ENCODE measurements around the gene KDM1A. TPM values are rescaled to one million over a fixed set of nuclear protein-coding genes. Genes with fewer than 3 reads are reported as not detected.
A peak's percentile ranks its signal among the peaks of the same experiment; 100 is the strongest.
"Not testable (repeated sequence)": the region's sequence is repeated elsewhere in the genome, so short reads cannot be mapped to it uniquely, and the experiment has no call there.

The KDM1A gene
- total and polyA plus RNA-seq, 4 donors, result 16.4 to 73.0 (median 33.8) TPM

GRCh38 chr1:23004112-23004511, 15.2 kb upstream of the KDM1A start:
- no peaks in the 10 kb centered on the region for H3K4me1 ChIP-seq (ENCODE audit: control insufficient read depth in 5 of 5, insufficient read depth in 5 of 5, low read length in 5 of 5)
- ATAC-seq (ENCODE audit: insufficient read depth, low FRiP score) (no peak), DNase-seq (no peak)
- no peaks in the 10 kb centered on the region for H3K27me3 ChIP-seq (ENCODE audit: control insufficient read depth in 3 of 3, insufficient read depth in 3 of 3, low read length in 2 of 3)
- TF ChIP-seq CTCF (IDR thresholded peaks at IDR 0.05; ENCODE audit: control extremely low read depth, extremely low read depth), result no peak
- no peak overlapping the region for H3K27ac ChIP-seq (ENCODE audit: low read depth in 1 of 2, low read length in 1 of 2)
- H3K36me3 ChIP-seq (ENCODE audit: control insufficient read depth in 4 of 4, insufficient read depth in 4 of 4, low read length in 4 of 4), result no peaks in the 10 kb centered on the region
- no peaks in the 10 kb centered on the region for H3K9me3 ChIP-seq (ENCODE audit: control insufficient read depth in 4 of 4, insufficient read depth in 3 of 4, low read length in 3 of 4)
- H3K4me3 ChIP-seq, result no peak overlapping the region
- no peak overlapping the region for H3K9ac ChIP-seq (ENCODE audit: insufficient read depth in 1 of 2, low read length in 2 of 2)
- WGBS, 2 donors, result 88 to 89% methylated on average over 3 of the region's 3 CpGs

- H3K4me3 ChIP-seq; ATAC-seq (ENCODE audit: insufficient read depth, low FRiP score); H3K36me3 ChIP-seq (ENCODE audit: control insufficient read depth in 4 of 4, insufficient read depth in 4 of 4, low read length in 4 of 4); H3K9me3 ChIP-seq (ENCODE audit: control insufficient read depth in 4 of 4, insufficient read depth in 3 of 4, low read length in 3 of 4); H3K4me1 ChIP-seq (ENCODE audit: control insufficient read depth in 5 of 5, insufficient read depth in 5 of 5, low read length in 5 of 5); H3K9ac ChIP-seq (ENCODE audit: insufficient read depth in 1 of 2, low read length in 2 of 2); H3K27me3 ChIP-seq (ENCODE audit: control insufficient read depth in 3 of 3, insufficient read depth in 3 of 3, low read length in 2 of 3); H3K27ac ChIP-seq (ENCODE audit: low read depth in 1 of 2, low read length in 1 of 2): not testable (repeated sequence)
- 64 to 77% methylated on average over 3 of the region's 3 CpGs for WGBS, 2 donors
- peak in 1 of 3 donors; percentile 2 for DNase-seq
These were observed 14.5 kb upstream of the KDM1A start for GRCh38 chr1:23004769-23005168.

- DNase-seq (no peak), ATAC-seq (ENCODE audit: insufficient read depth, low FRiP score) (no peak)
- Histone ChIP-seq H3K27me3 (ENCODE audit: control insufficient read depth in 3 of 3, insufficient read depth in 3 of 3, low read length in 2 of 3) (no peaks in the 10 kb centered on the region), H3K36me3 (ENCODE audit: control insufficient read depth in 4 of 4, insufficient read depth in 4 of 4, low read length in 4 of 4) (no peaks in the 10 kb centered on the region), H3K9ac (ENCODE audit: insufficient read depth in 1 of 2, low read length in 2 of 2) (no peak overlapping the region), H3K4me3 (no peak overlapping the region), H3K4me1 (ENCODE audit: control insufficient read depth in 5 of 5, insufficient read depth in 5 of 5, low read length in 5 of 5) (no peaks in the 10 kb centered on the region), H3K9me3 (ENCODE audit: control insufficient read depth in 4 of 4, insufficient read depth in 3 of 4, low read length in 3 of 4) (no peaks in the 10 kb centered on the region), H3K27ac (ENCODE audit: low read depth in 1 of 2, low read length in 1 of 2) (no peak overlapping the region)
- TF ChIP-seq CTCF (IDR thresholded peaks at IDR 0.05; ENCODE audit: control extremely low read depth, extremely low read depth), result no peak
- 91% methylated on average over 4 of the region's 4 CpGs for WGBS, 2 donors
These were observed 12.2 kb upstream of the KDM1A start for GRCh38 chr1:23007106-23007505.

GRCh38 chr1:23008901-23009300, 10.4 kb upstream of the KDM1A start:
- ATAC-seq (ENCODE audit: insufficient read depth, low FRiP score), result no peak
- no peak for TF ChIP-seq CTCF (IDR thresholded peaks at IDR 0.05; ENCODE audit: control extremely low read depth, extremely low read depth)

GRCh38 chr1:23010025-23010424, 9.2 kb upstream of the KDM1A start:
- H3K4me3 ChIP-seq; H3K9me3 ChIP-seq (ENCODE audit: control insufficient read depth in 4 of 4, insufficient read depth in 3 of 4, low read length in 3 of 4); H3K4me1 ChIP-seq (ENCODE audit: control insufficient read depth in 5 of 5, insufficient read depth in 5 of 5, low read length in 5 of 5); H3K36me3 ChIP-seq (ENCODE audit: control insufficient read depth in 4 of 4, insufficient read depth in 4 of 4, low read length in 4 of 4); H3K27me3 ChIP-seq (ENCODE audit: control insufficient read depth in 3 of 3, insufficient read depth in 3 of 3, low read length in 2 of 3); DNase-seq; H3K27ac ChIP-seq (ENCODE audit: low read depth in 1 of 2, low read length in 1 of 2); H3K9ac ChIP-seq (ENCODE audit: insufficient read depth in 1 of 2, low read length in 2 of 2); ATAC-seq (ENCODE audit: insufficient read depth, low FRiP score): not testable (repeated sequence)
- WGBS, 2 donors, result 88 to 89% methylated on average over 8 of the region's 8 CpGs

More at GRCh38 chr1:23008901-23009300, 10.4 kb upstream of the KDM1A start:
- no peak overlapping the region for H3K27ac ChIP-seq (ENCODE audit: low read depth in 1 of 2, low read length in 1 of 2)
- no peaks in the 10 kb centered on the region for H3K27me3 ChIP-seq (ENCODE audit: control insufficient read depth in 3 of 3, insufficient read depth in 3 of 3, low read length in 2 of 3)
- no peaks in the 10 kb centered on the region for H3K4me1 ChIP-seq (ENCODE audit: control insufficient read depth in 5 of 5, insufficient read depth in 5 of 5, low read length in 5 of 5)
- H3K36me3 ChIP-seq (ENCODE audit: control insufficient read depth in 4 of 4, insufficient read depth in 4 of 4, low read length in 4 of 4), result no peaks in the 10 kb centered on the region
- WGBS, 2 donors, result 92 to 95% methylated on average over 2 of the region's 2 CpGs
- H3K4me3 ChIP-seq, result no peak overlapping the region
- no peak overlapping the region for H3K9ac ChIP-seq (ENCODE audit: insufficient read depth in 1 of 2, low read length in 2 of 2)
- H3K9me3 ChIP-seq (ENCODE audit: control insufficient read depth in 4 of 4, insufficient read depth in 3 of 4, low read length in 3 of 4), result no peaks in the 10 kb centered on the region
- DNase-seq, result no peak

Data from lung (tissue), 12 donors.